ENCODE results near the gene IMPA2. TPM values are rescaled to one million over a fixed set of nuclear protein-coding genes. Genes with fewer than 3 reads are reported as not detected.

Gene IMPA2
- polyA plus RNA-seq, 1 donor (not counting 4 experiments of a cell fraction or from before 2014, with no cell fraction given), result 17.6 TPM

- H3K9ac ChIP-seq (ENCODE audit: control insufficient read depth, extremely low read depth, insufficient read depth, low read length), result no peak overlapping the region
- peaks cover 6% of the 10 kb centered on the region for H3K4me1 ChIP-seq (ENCODE audit: control insufficient read depth, extremely low read depth, insufficient read depth, low read length)
- H3K9me3 ChIP-seq (ENCODE audit: control insufficient read depth, low read depth, low read length), result peaks cover 3% of the 10 kb centered on the region
- dilution Hi-C loops (cut with MboI; ENCODE audit: extremely low pct_ligation_motif_present, low sequenced_read_pairs), result no loop called here
- no peaks in the 10 kb centered on the region for H3K36me3 ChIP-seq (ENCODE audit: control insufficient read depth in 2 of 2, extremely low read depth in 1 of 2, insufficient read depth in 2 of 2, low read length in 2 of 2)
- DNase-seq (ENCODE audit: low read depth, low spot score) (no peak), FAIRE-seq (no peak)
- no peak for TF ChIP-seq EZH2 (IDR thresholded peaks at IDR 0.05; ENCODE audit: low read length)
- TF ChIP-seq CTCF (optimal IDR thresholded peaks at IDR 0.05 in 1 of 3, IDR thresholded peaks at IDR 0.05 in 1 of 3, conservative IDR thresholded peaks at IDR 0.05 in 1 of 3; ENCODE audit: extremely low read depth in 1 of 3, insufficient read depth in 2 of 3, low read length in 3 of 3), result no peak
- no peak overlapping the region for H2AFZ ChIP-seq (ENCODE audit: control insufficient read depth, low read length)
- H3K27ac ChIP-seq (ENCODE audit: control insufficient read depth, insufficient read depth, low read length), result no peak overlapping the region
- no peaks in the 10 kb centered on the region for H3K27me3 ChIP-seq (ENCODE audit: control insufficient read depth, extremely low read depth, insufficient read depth, low read length)
- H3K79me2 ChIP-seq (ENCODE audit: control insufficient read depth, insufficient read depth, low read length), result no peaks in the 10 kb centered on the region
- no peak overlapping the region for H3K4me3 ChIP-seq (ENCODE audit: control insufficient read depth in 2 of 3, extremely low read depth in 1 of 3, insufficient read depth in 2 of 3, low read depth in 1 of 3, low read length in 3 of 3)
- no peaks in the 10 kb centered on the region for H3K9me1 ChIP-seq (ENCODE audit: control insufficient read depth, extremely low read depth, insufficient read depth, low read length)
- H3K4me2 ChIP-seq (ENCODE audit: control insufficient read depth, extremely low read depth, insufficient read depth, low read depth, low read length), result no peak overlapping the region
- no peaks in the 10 kb centered on the region for H4K20me1 ChIP-seq (ENCODE audit: control insufficient read depth, extremely low read depth, insufficient read depth, low read length)
Measured at GRCh38 chr18:11960743-11961380, 20.4 kb upstream of the IMPA2 start.

GRCh38 chr18:11962597-11962996 lies 18.7 kb upstream of the IMPA2 start:
- FAIRE-seq, result peak; percentile 87
- Histone ChIP-seq H3K4me2 (ENCODE audit: control insufficient read depth, extremely low read depth, insufficient read depth, low read depth, low read length) (peak overlapping the region; percentile 3), H3K4me3 (ENCODE audit: control insufficient read depth in 2 of 3, extremely low read depth in 1 of 3, insufficient read depth in 2 of 3, low read depth in 1 of 3, low read length in 3 of 3) (no peak overlapping the region), H3K36me3 (ENCODE audit: control insufficient read depth in 2 of 2, extremely low read depth in 1 of 2, insufficient read depth in 2 of 2, low read length in 2 of 2) (no peaks in the 10 kb centered on the region), H3K27me3 (ENCODE audit: control insufficient read depth, extremely low read depth, insufficient read depth, low read length) (no peaks in the 10 kb centered on the region), H3K79me2 (ENCODE audit: control insufficient read depth, insufficient read depth, low read length) (no peaks in the 10 kb centered on the region), H4K20me1 (ENCODE audit: control insufficient read depth, extremely low read depth, insufficient read depth, low read length) (no peaks in the 10 kb centered on the region), H3K4me1 (ENCODE audit: control insufficient read depth, extremely low read depth, insufficient read depth, low read length) (peaks cover 6% of the 10 kb centered on the region), H3K27ac (ENCODE audit: control insufficient read depth, insufficient read depth, low read length) (no peak overlapping the region), H2AFZ (ENCODE audit: control insufficient read depth, low read length) (peak overlapping the region; percentile 59), H3K9me3 (ENCODE audit: control insufficient read depth, low read depth, low read length) (no peaks in the 10 kb centered on the region), H3K9ac (ENCODE audit: control insufficient read depth, extremely low read depth, insufficient read depth, low read length) (no peak overlapping the region), H3K9me1 (ENCODE audit: control insufficient read depth, extremely low read depth, insufficient read depth, low read length) (no peaks in the 10 kb centered on the region)
- dilution Hi-C loops (cut with MboI; ENCODE audit: extremely low pct_ligation_motif_present, low sequenced_read_pairs), result no loop called here
- TF ChIP-seq CTCF (optimal IDR thresholded peaks at IDR 0.05 in 1 of 3, IDR thresholded peaks at IDR 0.05 in 1 of 3, conservative IDR thresholded peaks at IDR 0.05 in 1 of 3; ENCODE audit: extremely low read depth in 1 of 3, insufficient read depth in 2 of 3, low read length in 3 of 3) (no peak), EZH2 (IDR thresholded peaks at IDR 0.05; ENCODE audit: low read length) (no peak)
- DNase-seq (ENCODE audit: low read depth, low spot score), result no peak

Data from keratinocyte (primary cell).